HepG2 (cell line): Measurements from ENCODE around the gene CCDC66. TPM values are rescaled to one million over a fixed set of nuclear protein-coding genes. Genes with fewer than 3 reads are reported as not detected.

Experiments
- ATAC-seq: fragments of 200-7000 bp; cut with Tn5 transposase; 3 replicates; pipeline ENCODE4 v1.9.1; 2020; ENCODE audit warnings: mild to moderate bottlenecking, moderate library complexity
- BruUV-seq: library from RNA; stranded (reverse); fragments of 400-500 nt; replicated peaks from 2 replicates; lab custom pipeline; 2021; lab: Mats Ljungman, UMichigan
- CTCF ChIA-PET: fragments of 300-600 bp; formaldehyde crosslinking; extraction: SDS; loops from one replicate; lab custom pipeline; 2021; ENCODE audit warnings: low total read pairs, inconsistent platforms, low intra/inter-chr PET ratio; lab: Yijun Ruan, JAX
- POLR2A ChIA-PET: fragments of 350-600 bp; sonication (Branson Sonifier 250); formaldehyde crosslinking; loops from one replicate; lab custom pipeline; 2020; ENCODE audit warnings: antibody characterized with exemption, inconsistent platforms; lab: Yijun Ruan, JAX
- DNase-seq: peaks from one replicate; pipeline ENCODE4 v3.0.0-alpha.2; 2015; ENCODE audit warnings: low spot score
- FAIRE-seq: peaks from 3 replicates; lab custom pipeline; 2011; peaks lifted over from hg19 to GRCh38; lab: Jason Lieb, UNC
- H2AFZ ChIP-seq: one replicate; pipeline ENCODE4 v1.6.1; 2011; ENCODE audit warnings: low read length, inconsistent platforms
- H3K27ac ChIP-seq: fragments of 300-600 bp; 3 replicates; pipeline ENCODE4 v1.8.0; 2011; ENCODE audit warnings: mixed run types, mild to moderate bottlenecking, mixed read lengths, low read length, inconsistent platforms; ENCODE audit not compliant: insufficient read depth; ENCODE audit errors: extremely low read length
- H3K27me3 ChIP-seq, 2 experiments: fragments of 200-600 bp in 1 of 2; 2 replicates in 1 of 2; 3 replicates in 1 of 2; pipeline versions ENCODE4 v1.6.0 to v1.8.0; 2011; ENCODE audit warnings: low read length in 2 of 2, mild to moderate bottlenecking in 2 of 2, moderate library complexity in 2 of 2, inconsistent platforms in 1 of 2; ENCODE audit not compliant: insufficient read depth in 2 of 2, control insufficient read depth in 1 of 2
- H3K36me3 ChIP-seq, 2 experiments: fragments of 200-600 bp in 1 of 2; replicated peaks in 1 of 2; 2 replicates in 1 of 2; 3 replicates in 1 of 2; pipeline versions ENCODE4 v1.5.1 to v1.8.0; 2011; ENCODE audit warnings: low read length in 2 of 2, inconsistent platforms in 1 of 2; ENCODE audit not compliant: insufficient read depth in 2 of 2, control insufficient read depth in 1 of 2
- H3K4me1 ChIP-seq: 2 replicates; pipeline ENCODE4 v1.5.1; 2012; ENCODE audit warnings: low read length, inconsistent platforms; ENCODE audit not compliant: insufficient read depth
- H3K4me2 ChIP-seq: 2 replicates; pipeline ENCODE4 v1.6.0; 2011; ENCODE audit warnings: low read depth, low read length, inconsistent platforms
- H3K4me3 ChIP-seq, 3 experiments: fragments of 200-600 bp in 1 of 3; sonication (generic), shearing (Covaris generic) in 1 of 3; replicated peaks in 1 of 3; 2 replicates each; pipeline ENCODE4 v1.5.1; 2011 to 2016; ENCODE audit warnings: low read length in 3 of 3, inconsistent platforms in 2 of 3, low read depth in 2 of 3, mild to moderate bottlenecking in 2 of 3, control low read depth in 1 of 3, mixed read lengths in 1 of 3; ENCODE audit not compliant: insufficient read depth in 1 of 3
- H3K79me2 ChIP-seq: one replicate; pipeline ENCODE4 v1.6.1; 2011; ENCODE audit warnings: low read length, inconsistent platforms; ENCODE audit not compliant: insufficient read depth
- H3K9ac ChIP-seq: 2 replicates; pipeline ENCODE4 v1.6.0; 2011; ENCODE audit warnings: mild to moderate bottlenecking, low read depth, low read length, inconsistent platforms; ENCODE audit not compliant: insufficient read depth
- H3K9me3 ChIP-seq: 2 replicates; pipeline ENCODE4 v1.5.1; 2012; ENCODE audit warnings: mild to moderate bottlenecking, low read length
- H4K20me1 ChIP-seq: 2 replicates; pipeline ENCODE4 v1.6.0; 2011; ENCODE audit warnings: inconsistent platforms, mild to moderate bottlenecking, low read length, moderate library complexity; ENCODE audit not compliant: insufficient read depth
- AGO2 ChIP-seq: fragments of 200-400 bp; formaldehyde crosslinking; optimal IDR thresholded peaks from 2 replicates; pipeline ENCODE3; 2017; ENCODE audit warnings: mild to moderate bottlenecking, low read depth, low read length, moderate library complexity
- FOXO1 ChIP-seq: sonication (generic); formaldehyde crosslinking; IDR thresholded peaks from 2 replicates; pipeline ENCODE4 v1.4.0; 2020; ENCODE audit warnings: missing genetic modification reagents
- MBNL3 ChIP-seq: fragments of 250-450 bp; sonication (Bioruptor Pico); conservative IDR thresholded peaks from 2 replicates; pipeline ENCODE4 v1.8.0; 2022; ENCODE audit warnings: mild to moderate bottlenecking, inconsistent platforms
- MTF2 ChIP-seq: sonication (generic); formaldehyde crosslinking; IDR thresholded peaks from 2 replicates; pipeline ENCODE4 v1.5.0; 2020; ENCODE audit warnings: missing genetic modification reagents, borderline replicate concordance
- NCOA2 ChIP-seq: sonication (generic); formaldehyde crosslinking; IDR thresholded peaks from 2 replicates; pipeline ENCODE4 v1.8.0; 2022; ENCODE audit warnings: inconsistent platforms
- SNAI1 ChIP-seq: sonication (generic); formaldehyde crosslinking; IDR thresholded peaks from 2 replicates; pipeline ENCODE4 v1.5.0; 2020; ENCODE audit warnings: mild to moderate bottlenecking, missing genetic modification reagents, borderline replicate concordance
- ZC3H4 ChIP-seq: sonication (generic); formaldehyde crosslinking; IDR thresholded peaks from 2 replicates; pipeline ENCODE4 v1.4.0; 2020; ENCODE audit warnings: missing genetic modification reagents, borderline replicate concordance
- ZNF205 ChIP-seq: IDR thresholded peaks from 2 replicates; pipeline ENCODE4 v1.6.1; 2018; ENCODE audit warnings: missing biosample characterization, missing genetic modification reagents
- ZNF235 ChIP-seq: sonication (generic); formaldehyde crosslinking; IDR thresholded peaks from 2 replicates; pipeline ENCODE4 v1.8.1; 2023; ENCODE audit warnings: mild to moderate bottlenecking, missing genetic modification reagents, borderline replicate concordance
- whole genome bisulfite sequencing: methylation state at CpG from one replicate; pipeline ENCODE4 v1.1.6; 2017; ENCODE audit warnings: low lambda C conversion rate; 5-methylcytosine and 5-hydroxymethylcytosine counted together
- in situ Hi-C: cut with HindIII; loops from 2 replicates; pipeline ENCODE4 v1.10.0; 2017; ENCODE audit warnings: low pct_unique_long_range_greater_than_20kb; ENCODE audit not compliant: extremely low pct_ligation_motif_present
- intact Hi-C: fragments of 100-400 bp; cut with micrococcal nuclease; formaldehyde crosslinking; loops from one replicate; pipeline ENCODE4 v1.10.0; 2022; ENCODE audit not compliant: unreplicated experiment
- polyA plus RNA-seq, 8 experiments: library from polyadenylated mRNA; depleted of rRNA in 3 of 8; stranded (reverse) in 7 of 8; unstranded in 1 of 8; fragments of >200 nt; fragmentation: Illumina TruSeq in 4 of 8; extraction: Trizol in 4 of 8; gene quantifications; 2 replicates each; pipeline versions ENCODE4 v1.2.1 to v1.2.3, GENCODE V29; 2011 to 2016; ENCODE audit warnings: low read depth in 4 of 8, missing spikeins in 1 of 8, mixed read lengths in 1 of 8; ENCODE audit not compliant: insufficient read depth in 1 of 8
- total RNA-seq, 5 experiments: library from RNA; depleted of rRNA; stranded (reverse); fragments of >200 nt; fragmentation: Illumina TruSeq; extraction: Trizol; gene quantifications; 2 replicates each; pipeline ENCODE4 v1.2.3, GENCODE V29; 2016; ENCODE audit warnings: low read depth in 1 of 5
- TF ChIP-seq, protein P1 (sequence below): IDR thresholded peaks from 2 replicates; pipeline ENCODE4 v1.6.1; 2016; ENCODE audit warnings: missing biosample characterization, missing genetic modification reagents, low read depth
- TF ChIP-seq, protein P2 (sequence below): sonication (generic); formaldehyde crosslinking; IDR thresholded peaks from 2 replicates; pipeline ENCODE4 v1.4.0; 2020; ENCODE audit warnings: missing genetic modification reagents
- TF ChIP-seq, protein P3 (sequence below): sonication (generic); formaldehyde crosslinking; IDR thresholded peaks from 2 replicates; pipeline ENCODE4 v1.4.0; 2020; ENCODE audit warnings: mild to moderate bottlenecking, missing genetic modification reagents
- TF ChIP-seq, protein P4 (sequence below): sonication (generic); formaldehyde crosslinking; IDR thresholded peaks from 2 replicates; pipeline ENCODE4 v1.5.0; 2020; ENCODE audit warnings: mild to moderate bottlenecking, low read depth, missing genetic modification reagents, borderline replicate concordance

Gene CCDC66
- total and polyA plus RNA-seq, 2 of the 13 experiments (the other 11 are each of a cell fraction or from before 2014, with no cell fraction given), result 8.4 to 19.9 TPM

DNA sequence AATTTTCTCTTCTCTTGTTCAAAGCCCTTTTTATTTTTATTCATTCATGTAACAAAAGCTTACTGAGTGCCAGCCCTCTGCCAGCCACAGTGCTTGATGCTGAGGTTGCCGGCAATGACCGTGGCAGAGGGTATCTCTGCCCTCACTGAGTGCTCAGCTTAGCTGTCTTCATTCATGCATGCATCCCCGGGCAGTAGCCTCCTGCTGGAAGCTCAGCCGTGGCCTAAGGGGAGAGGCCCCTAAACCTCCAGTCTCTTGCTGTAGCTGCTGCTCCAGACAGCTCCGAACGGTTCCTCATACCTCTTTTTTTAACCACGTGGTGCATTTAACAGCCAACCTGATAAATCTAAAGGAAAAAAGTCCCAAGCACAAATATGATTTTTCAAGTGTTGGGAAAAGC lies 34.6 kb upstream of the CCDC66 start:
- no peak for ATAC-seq
- CTCF ChIA-PET, result no interaction called here

More for the DNA sequence above, 34.6 kb upstream of the CCDC66 start:
- FAIRE-seq (no peak), DNase-seq (no peak)
- Histone ChIP-seq H3K9ac (no peak overlapping the region), H3K36me3 (no peaks in the 10 kb centered on the region), H3K9me3 (no peaks in the 10 kb centered on the region), H2AFZ (no peak overlapping the region), H3K27ac (no peak overlapping the region), H3K4me1 (no peaks in the 10 kb centered on the region), H4K20me1 (no peaks in the 10 kb centered on the region), H3K79me2 (no peaks in the 10 kb centered on the region), H3K4me2 (no peak overlapping the region)
- 2% methylated on average over 7 of the region's 7 CpGs for WGBS
- intact Hi-C loops (no loop called here), in situ Hi-C loops (no loop called here)
- POLR2A ChIA-PET, result no interaction called here
- TF ChIP-seq ZNF205 (CRISPR knock-in tag) (no peak), ZNF235 (no peak), FOXO1 (no peak), MBNL3 (CRISPR knock-in tag) (no peak), MTF2 (no peak), SNAI1 (CRISPR knock-in tag) (no peak), NCOA2 (CRISPR knock-in tag) (no peak), ZC3H4 (CRISPR knock-in tag) (no peak), AGO2 (no peak)
- TF ChIP-seq, protein P1, sequence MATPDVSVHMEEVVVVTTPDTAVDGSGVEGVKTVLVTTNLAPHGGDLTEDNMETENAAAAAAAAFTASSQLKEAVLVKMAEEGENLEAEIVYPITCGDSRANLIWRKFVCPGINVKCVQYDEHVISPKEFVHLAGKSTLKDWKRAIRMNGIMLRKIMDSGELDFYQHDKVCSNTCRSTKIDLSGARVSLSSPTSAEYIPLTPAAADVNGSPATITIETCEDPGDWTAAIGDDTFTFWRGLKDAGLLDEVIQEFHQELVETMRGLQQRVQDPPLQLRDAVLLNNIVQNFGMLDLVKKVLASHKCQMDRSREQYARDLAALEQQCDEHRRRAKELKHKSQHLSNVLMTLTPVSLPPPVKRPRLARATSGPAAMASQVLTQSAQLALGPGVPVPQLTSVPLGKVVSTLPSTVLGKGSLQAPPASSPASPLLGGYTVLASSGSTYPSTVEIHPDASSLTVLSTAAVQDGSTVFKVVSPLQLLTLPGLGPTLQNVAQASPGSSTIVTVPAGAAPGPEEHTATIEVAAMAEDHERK, result no peak
- TF ChIP-seq, protein P2, sequence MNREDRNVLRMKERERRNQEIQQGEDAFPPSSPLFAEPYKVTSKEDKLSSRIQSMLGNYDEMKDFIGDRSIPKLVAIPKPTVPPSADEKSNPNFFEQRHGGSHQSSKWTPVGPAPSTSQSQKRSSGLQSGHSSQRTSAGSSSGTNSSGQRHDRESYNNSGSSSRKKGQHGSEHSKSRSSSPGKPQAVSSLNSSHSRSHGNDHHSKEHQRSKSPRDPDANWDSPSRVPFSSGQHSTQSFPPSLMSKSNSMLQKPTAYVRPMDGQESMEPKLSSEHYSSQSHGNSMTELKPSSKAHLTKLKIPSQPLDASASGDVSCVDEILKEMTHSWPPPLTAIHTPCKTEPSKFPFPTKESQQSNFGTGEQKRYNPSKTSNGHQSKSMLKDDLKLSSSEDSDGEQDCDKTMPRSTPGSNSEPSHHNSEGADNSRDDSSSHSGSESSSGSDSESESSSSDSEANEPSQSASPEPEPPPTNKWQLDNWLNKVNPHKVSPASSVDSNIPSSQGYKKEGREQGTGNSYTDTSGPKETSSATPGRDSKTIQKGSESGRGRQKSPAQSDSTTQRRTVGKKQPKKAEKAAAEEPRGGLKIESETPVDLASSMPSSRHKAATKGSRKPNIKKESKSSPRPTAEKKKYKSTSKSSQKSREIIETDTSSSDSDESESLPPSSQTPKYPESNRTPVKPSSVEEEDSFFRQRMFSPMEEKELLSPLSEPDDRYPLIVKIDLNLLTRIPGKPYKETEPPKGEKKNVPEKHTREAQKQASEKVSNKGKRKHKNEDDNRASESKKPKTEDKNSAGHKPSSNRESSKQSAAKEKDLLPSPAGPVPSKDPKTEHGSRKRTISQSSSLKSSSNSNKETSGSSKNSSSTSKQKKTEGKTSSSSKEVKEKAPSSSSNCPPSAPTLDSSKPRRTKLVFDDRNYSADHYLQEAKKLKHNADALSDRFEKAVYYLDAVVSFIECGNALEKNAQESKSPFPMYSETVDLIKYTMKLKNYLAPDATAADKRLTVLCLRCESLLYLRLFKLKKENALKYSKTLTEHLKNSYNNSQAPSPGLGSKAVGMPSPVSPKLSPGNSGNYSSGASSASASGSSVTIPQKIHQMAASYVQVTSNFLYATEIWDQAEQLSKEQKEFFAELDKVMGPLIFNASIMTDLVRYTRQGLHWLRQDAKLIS, result no peak
- TF ChIP-seq, protein P3, sequence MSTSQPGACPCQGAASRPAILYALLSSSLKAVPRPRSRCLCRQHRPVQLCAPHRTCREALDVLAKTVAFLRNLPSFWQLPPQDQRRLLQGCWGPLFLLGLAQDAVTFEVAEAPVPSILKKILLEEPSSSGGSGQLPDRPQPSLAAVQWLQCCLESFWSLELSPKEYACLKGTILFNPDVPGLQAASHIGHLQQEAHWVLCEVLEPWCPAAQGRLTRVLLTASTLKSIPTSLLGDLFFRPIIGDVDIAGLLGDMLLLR (CRISPR knock-in tag), result no peak
- TF ChIP-seq, protein P4, sequence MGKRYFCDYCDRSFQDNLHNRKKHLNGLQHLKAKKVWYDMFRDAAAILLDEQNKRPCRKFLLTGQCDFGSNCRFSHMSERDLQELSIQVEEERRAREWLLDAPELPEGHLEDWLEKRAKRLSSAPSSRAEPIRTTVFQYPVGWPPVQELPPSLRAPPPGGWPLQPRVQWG (CRISPR knock-in tag), result no peak
- TF ChIP-seq, all 625 proteins: peak for 0
- no TSS peak for BruUV-seq
- H3K27me3 ChIP-seq, result peaks cover 0 to 7% of the 10 kb centered on the region in 2 experiments; a peak in 1 of 5 replicates
- H3K4me3 ChIP-seq, result no peak overlapping the region
